Kidney capillary endothelial cell (primary cell): ENCODE results near the gene MITF.

Source experiments
- DNase-seq: peaks from one replicate; pipeline ENCODE4 v3.0.0-alpha.2; 2018; ENCODE audit warnings: low spot score

The MITF gene

GRCh38 chr3:69739204-69740102, at the start of gene MITF:
Gene MITF (plus strand): TSS chr3:69739464. CDS start chr3:69739598, 134 bp downstream.
- peak; percentile 85 for DNase-seq

- no peak for DNase-seq
These were observed 47.4 kb upstream of the MITF start for GRCh38 chr3:69691860-69692259.

DNA sequence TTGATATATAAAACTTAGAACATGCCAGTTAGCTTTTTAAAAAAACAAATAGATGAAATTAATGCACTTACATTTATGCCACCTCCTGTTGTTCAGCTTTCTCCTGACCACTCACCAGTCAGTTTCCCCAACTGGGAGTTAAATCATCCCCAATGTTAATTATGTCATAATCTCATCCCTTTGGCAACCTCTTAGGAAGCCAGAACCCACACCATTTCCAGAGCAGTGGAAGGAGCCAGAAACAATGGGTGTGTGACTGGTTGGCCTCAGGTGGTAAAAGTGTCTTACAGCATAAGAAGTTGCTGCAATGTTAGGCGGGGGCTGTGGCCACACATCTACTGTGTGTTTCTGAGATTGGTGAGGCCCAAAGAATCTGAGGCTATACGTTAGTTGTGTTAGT, 46.5 kb upstream of the MITF start:
- no peak for DNase-seq

GRCh38 chr3:69695443-69695842, 43.8 kb upstream of the MITF start:
- no peak for DNase-seq

- no peak for DNase-seq
These were observed 43.3 kb upstream of the MITF start for GRCh38 chr3:69695933-69696332.

GRCh38 chr3:69696367-69696766, 42.9 kb upstream of the MITF start:
- DNase-seq, result no peak

- no peak for DNase-seq
These were observed 41.9 kb upstream of the MITF start for GRCh38 chr3:69697381-69697780.

DNA sequence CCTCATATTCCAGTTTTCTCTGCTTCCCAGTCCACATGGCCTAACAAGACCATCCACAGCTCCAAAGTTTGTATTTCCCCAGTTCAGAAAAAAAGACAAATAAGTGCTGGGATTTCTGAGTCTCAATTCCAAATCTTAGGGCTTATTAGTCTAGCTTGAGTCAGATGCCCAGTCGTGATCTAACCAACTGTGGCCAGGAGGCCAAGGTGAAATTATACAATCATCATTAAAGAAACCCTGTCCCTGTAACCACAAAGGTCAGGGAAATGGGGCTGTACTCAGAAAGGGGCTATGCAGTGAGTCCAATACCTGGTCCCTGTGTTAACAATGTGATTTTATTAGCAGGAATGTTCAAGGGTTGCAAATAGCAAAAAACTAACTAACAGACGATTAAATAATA, 40.5 kb upstream of the MITF start:
- DNase-seq, result no peak

DNA sequence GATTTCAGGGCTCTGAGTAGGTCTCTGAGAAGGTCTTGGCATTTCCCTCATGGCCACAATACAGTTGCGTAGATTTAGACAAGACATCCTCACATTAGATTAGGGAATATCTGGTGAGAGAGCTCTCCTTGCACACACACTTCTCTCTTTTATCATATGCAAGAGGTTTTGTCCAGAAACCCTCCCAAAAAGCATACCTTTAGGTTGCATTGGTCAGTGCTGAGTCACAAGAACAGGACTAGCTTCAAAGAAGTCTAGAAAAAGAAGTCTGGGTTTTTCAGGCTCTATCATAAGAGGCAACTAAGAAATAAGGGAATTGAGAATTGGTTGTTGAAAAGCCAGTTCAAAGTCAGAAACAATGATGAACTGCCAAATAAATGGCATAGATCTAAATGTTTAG, 40.1 kb upstream of the MITF start:
- DNase-seq, result no peak

GRCh38 chr3:69700949-69701348, 38.3 kb upstream of the MITF start:
- no peak for DNase-seq

GRCh38 chr3:69710153-69710977, 28.9 kb upstream of the MITF start:
- DNase-seq, result no peak

- no peak for DNase-seq
These were observed 27.0 kb upstream of the MITF start for GRCh38 chr3:69712269-69712668.

DNA sequence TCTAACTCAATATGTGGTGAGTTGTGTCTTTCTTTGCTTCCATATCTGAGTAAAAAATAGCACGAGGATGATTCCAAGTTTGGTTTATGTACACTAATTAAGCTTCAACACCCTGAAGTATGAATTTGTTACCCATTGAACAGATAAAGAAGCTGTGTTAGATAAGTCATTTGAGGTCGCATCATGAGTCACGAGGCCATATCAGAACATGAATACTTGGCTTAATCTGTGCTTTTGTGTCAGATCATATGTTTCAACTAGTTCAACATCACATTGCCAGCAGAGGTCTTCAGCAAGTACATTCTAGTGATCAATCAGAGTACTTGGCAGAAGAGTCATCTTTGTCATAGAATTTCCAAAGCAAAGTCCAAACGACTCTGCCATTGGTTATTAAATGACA, 26.3 kb upstream of the MITF start:
- DNase-seq, result no peak

GRCh38 chr3:69715204-69715603, 24.1 kb upstream of the MITF start:
- no peak for DNase-seq

DNA sequence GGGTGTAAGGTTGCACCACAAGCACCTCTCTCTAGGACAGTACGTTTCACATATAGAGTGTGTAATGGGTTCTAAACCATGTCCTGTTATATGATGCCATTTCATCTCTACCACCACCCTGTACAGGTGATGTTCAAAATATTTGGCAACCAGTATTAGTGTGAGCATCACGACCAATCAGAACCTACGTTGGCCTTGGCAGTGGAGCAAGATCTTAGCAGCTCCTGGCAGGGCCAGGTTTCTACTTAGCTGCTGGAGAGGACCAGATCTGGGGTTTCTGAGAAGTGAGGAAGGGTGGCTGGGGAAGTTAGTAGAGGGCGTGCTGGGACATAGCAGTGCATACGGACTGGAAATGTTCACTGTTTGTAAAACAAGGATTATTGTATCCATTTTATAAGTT, 23.1 kb upstream of the MITF start:
- DNase-seq, result no peak

- no peak for DNase-seq
These were observed 20.2 kb upstream of the MITF start for GRCh38 chr3:69718866-69719586.

- no peak for DNase-seq
These were observed 19.6 kb upstream of the MITF start for GRCh38 chr3:69719587-69720122.

DNA sequence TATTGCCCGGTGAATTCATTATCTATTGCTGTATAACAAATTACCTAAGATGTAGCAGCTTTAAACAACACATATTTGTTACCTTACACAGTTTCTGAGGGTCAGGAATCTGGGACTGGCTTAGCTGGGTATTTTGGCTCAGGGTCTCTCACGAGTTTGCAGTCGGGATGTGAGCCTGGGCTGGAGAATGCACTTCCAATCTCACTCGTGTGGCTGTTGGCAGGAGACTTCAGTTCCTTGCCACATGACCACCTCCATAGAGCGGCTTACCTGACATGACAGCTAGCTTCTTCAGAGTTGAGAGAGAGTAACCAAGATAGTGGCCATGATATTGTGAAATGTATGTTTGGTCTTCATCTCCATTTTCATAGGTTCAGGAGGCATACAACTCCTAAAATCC, 18.4 kb upstream of the MITF start:
- DNase-seq, result no peak

- DNase-seq, result no peak
These were observed 15.9 kb upstream of the MITF start for GRCh38 chr3:69723389-69723788.

DNA sequence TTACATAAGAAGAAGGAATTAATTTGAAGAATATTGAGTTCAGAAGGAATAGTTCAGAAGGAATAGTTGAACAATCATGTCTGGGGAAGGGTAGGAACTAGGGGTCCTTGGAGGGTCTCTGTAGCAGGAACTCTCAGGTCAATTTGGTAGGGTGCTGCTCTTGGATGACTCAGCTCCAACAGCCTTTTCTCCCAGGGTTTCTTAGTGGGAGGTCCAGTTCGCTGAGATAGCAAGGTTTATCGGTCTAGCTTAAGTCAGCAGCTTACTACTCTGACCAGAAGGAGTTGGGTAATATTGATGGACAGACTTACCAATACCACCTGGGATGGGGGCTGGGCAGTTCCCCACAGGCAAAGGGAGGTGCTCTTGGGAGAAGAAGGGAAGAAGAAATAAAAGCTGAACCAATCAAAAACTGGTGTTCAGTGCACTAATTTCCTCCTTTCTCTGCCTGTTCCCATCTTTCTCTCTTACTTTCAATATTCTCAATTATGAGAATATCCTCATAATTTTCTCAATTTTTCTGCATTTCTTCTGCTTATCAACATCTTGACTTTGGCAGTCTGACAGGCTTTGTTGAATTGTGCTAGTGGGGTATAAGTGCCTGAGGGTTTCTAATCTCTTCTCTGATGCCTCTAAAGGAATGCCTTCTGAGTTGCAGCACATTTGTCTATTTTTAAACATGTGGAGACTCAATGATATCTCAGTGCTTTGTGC, 14.4 kb upstream of the MITF start:
- no peak for DNase-seq

GRCh38 chr3:69725994-69726571, 13.2 kb upstream of the MITF start:
- no peak for DNase-seq
